Astrocyte (in vitro differentiated cells and primary cell): ENCODE results near the gene MED12L. TPM values are rescaled to one million over a fixed set of nuclear protein-coding genes. Genes with fewer than 3 reads are reported as not detected.

Source experiments
- DNase-seq: peaks from one replicate; pipeline ENCODE4 v3.0.0-alpha.2; 2010; ENCODE audit warnings: low read depth
- FAIRE-seq: peaks from 2 replicates; lab custom pipeline; 2011; peaks lifted over from hg19 to GRCh38; lab: Jason Lieb, UNC
- H2AFZ ChIP-seq: 2 replicates; pipeline ENCODE4 v1.6.0; 2012; ENCODE audit warnings: low read depth, low read length, inconsistent platforms
- H3K27ac ChIP-seq: 2 replicates; pipeline ENCODE4 v1.5.1; 2011; ENCODE audit warnings: low read depth, low read length, inconsistent platforms
- H3K27me3 ChIP-seq: 2 replicates; pipeline ENCODE4 v1.6.0; 2011; ENCODE audit warnings: low read length, inconsistent platforms; ENCODE audit not compliant: insufficient read depth
- H3K36me3 ChIP-seq: 2 replicates; pipeline ENCODE4 v1.5.1; 2011; ENCODE audit warnings: low read length, inconsistent platforms; ENCODE audit not compliant: insufficient read depth
- H3K4me1 ChIP-seq: 2 replicates; pipeline ENCODE4 v1.5.1; 2011; ENCODE audit warnings: low read length, inconsistent platforms; ENCODE audit not compliant: insufficient read depth
- H3K4me2 ChIP-seq: 2 replicates; pipeline ENCODE4 v1.6.0; 2012; ENCODE audit warnings: low read length, inconsistent platforms
- H3K4me3 ChIP-seq: 2 replicates; pipeline ENCODE4 v1.5.1; 2011; ENCODE audit warnings: low read depth, mild to moderate bottlenecking, low read length, inconsistent platforms; ENCODE audit not compliant: insufficient read depth
- H3K79me2 ChIP-seq: 2 replicates; pipeline ENCODE4 v1.6.0; 2012; ENCODE audit warnings: mild to moderate bottlenecking, low read length, inconsistent platforms; ENCODE audit not compliant: insufficient read depth
- H3K9ac ChIP-seq: 2 replicates; pipeline ENCODE4 v1.6.0; 2012; ENCODE audit warnings: mild to moderate bottlenecking, low read length, inconsistent platforms
- H3K9me3 ChIP-seq: 2 replicates; pipeline ENCODE4 v1.5.1; 2012; ENCODE audit warnings: low read depth, mild to moderate bottlenecking, low read length, inconsistent platforms; ENCODE audit not compliant: insufficient read depth
- H4K20me1 ChIP-seq: 2 replicates; pipeline ENCODE4 v1.6.0; 2012; ENCODE audit warnings: low read length, inconsistent platforms; ENCODE audit not compliant: insufficient read depth
- H3K27ac Mint-ChIP-seq: one replicate; pipeline ENCODE4 v1.8.0; 2021; ENCODE audit warnings: mild to moderate bottlenecking, mixed read lengths; ENCODE audit not compliant: unreplicated experiment
- H3K27me3 Mint-ChIP-seq: one replicate; pipeline ENCODE4 v1.8.0; 2021; ENCODE audit warnings: low read depth, mixed read lengths; ENCODE audit not compliant: unreplicated experiment
- H3K36me3 Mint-ChIP-seq: one replicate; pipeline ENCODE4 v1.8.0; 2021; ENCODE audit warnings: low read depth, mixed read lengths; ENCODE audit not compliant: unreplicated experiment
- H3K4me1 Mint-ChIP-seq: one replicate; pipeline ENCODE4 v1.8.0; 2021; ENCODE audit warnings: low read depth, mixed read lengths; ENCODE audit not compliant: unreplicated experiment
- H3K4me3 Mint-ChIP-seq: one replicate; pipeline ENCODE4 v1.8.0; 2021; ENCODE audit warnings: mild to moderate bottlenecking, moderate library complexity, mixed read lengths; ENCODE audit not compliant: unreplicated experiment
- H3K9me3 Mint-ChIP-seq: one replicate; pipeline ENCODE4 v1.8.0; 2021; ENCODE audit warnings: mild to moderate bottlenecking, mixed read lengths; ENCODE audit not compliant: unreplicated experiment
- EZH2 ChIP-seq: IDR thresholded peaks from 2 replicates; pipeline ENCODE4 v1.6.1; 2012; ENCODE audit warnings: mild to moderate bottlenecking, low read length, inconsistent platforms; ENCODE audit not compliant: insufficient read depth
- total RNA-seq: library from RNA; stranded (reverse); gene quantifications from 2 replicates; pipeline ENCODE4 v1.2.1, GENCODE V29; 2021
- TF ChIP-seq, protein P1 (sequence below): IDR thresholded peaks from 2 replicates; pipeline ENCODE4 v1.5.1; 2011; ENCODE audit warnings: low read depth, mild to moderate bottlenecking, inconsistent platforms, low read length, moderate library complexity; ENCODE audit not compliant: insufficient read depth

The MED12L gene
- total RNA-seq, 1 donor from 2014 or later = 8.2 TPM

DNA sequence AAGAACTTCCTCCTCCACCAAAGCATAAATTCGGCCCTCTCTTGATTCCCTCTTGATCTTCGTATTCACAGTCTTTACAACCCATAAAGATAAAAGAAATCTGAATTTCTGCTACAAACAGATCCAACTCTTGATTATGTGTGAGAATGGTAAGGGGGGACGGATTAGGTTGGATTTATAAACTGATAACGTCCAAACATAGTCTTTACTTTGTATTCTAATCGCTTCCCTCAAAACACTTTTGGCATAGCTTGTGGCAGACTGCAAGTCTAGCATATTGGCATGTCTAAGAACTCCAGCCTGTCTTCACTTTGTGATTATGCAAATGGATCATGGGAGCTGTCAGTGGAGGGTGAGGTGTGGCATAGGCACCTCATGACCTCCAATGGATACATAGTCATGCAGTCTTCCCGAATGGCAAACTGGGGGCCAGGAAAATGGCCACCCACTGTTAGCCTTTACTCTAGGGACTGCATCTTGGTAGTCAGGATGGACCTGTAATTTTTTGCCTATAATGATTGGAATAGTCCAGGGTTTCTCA is 141.9 kb downstream of the MED12L start:
- Histone ChIP-seq H3K4me2 (peak overlapping the region; percentile 78), H3K27ac (peak overlapping the region; percentile 96), H3K4me3 (no peak overlapping the region), H3K9me3 (no peaks in the 10 kb centered on the region), H3K36me3 (no peaks in the 10 kb centered on the region), H3K27me3 (no peaks in the 10 kb centered on the region), H3K79me2 (no peaks in the 10 kb centered on the region), H4K20me1 (no peaks in the 10 kb centered on the region), H3K9ac (peak overlapping the region; percentile 87), H2AFZ (no peak overlapping the region), H3K4me1 (peaks cover 35% of the 10 kb centered on the region)
- Mint-ChIP-seq H3K4me1 (peaks cover 51% of the 10 kb centered on the region), H3K9me3 (peaks cover 3% of the 10 kb centered on the region), H3K4me3 (no peak overlapping the region), H3K36me3 (peaks cover 5% of the 10 kb centered on the region), H3K27ac (peak overlapping the region; percentile 96), H3K27me3 (no peaks in the 10 kb centered on the region)
- no peak for TF ChIP-seq EZH2
- TF ChIP-seq, protein P1, sequence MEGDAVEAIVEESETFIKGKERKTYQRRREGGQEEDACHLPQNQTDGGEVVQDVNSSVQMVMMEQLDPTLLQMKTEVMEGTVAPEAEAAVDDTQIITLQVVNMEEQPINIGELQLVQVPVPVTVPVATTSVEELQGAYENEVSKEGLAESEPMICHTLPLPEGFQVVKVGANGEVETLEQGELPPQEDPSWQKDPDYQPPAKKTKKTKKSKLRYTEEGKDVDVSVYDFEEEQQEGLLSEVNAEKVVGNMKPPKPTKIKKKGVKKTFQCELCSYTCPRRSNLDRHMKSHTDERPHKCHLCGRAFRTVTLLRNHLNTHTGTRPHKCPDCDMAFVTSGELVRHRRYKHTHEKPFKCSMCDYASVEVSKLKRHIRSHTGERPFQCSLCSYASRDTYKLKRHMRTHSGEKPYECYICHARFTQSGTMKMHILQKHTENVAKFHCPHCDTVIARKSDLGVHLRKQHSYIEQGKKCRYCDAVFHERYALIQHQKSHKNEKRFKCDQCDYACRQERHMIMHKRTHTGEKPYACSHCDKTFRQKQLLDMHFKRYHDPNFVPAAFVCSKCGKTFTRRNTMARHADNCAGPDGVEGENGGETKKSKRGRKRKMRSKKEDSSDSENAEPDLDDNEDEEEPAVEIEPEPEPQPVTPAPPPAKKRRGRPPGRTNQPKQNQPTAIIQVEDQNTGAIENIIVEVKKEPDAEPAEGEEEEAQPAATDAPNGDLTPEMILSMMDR = no peak
- no peak for DNase-seq
- FAIRE-seq = no peak

DNA sequence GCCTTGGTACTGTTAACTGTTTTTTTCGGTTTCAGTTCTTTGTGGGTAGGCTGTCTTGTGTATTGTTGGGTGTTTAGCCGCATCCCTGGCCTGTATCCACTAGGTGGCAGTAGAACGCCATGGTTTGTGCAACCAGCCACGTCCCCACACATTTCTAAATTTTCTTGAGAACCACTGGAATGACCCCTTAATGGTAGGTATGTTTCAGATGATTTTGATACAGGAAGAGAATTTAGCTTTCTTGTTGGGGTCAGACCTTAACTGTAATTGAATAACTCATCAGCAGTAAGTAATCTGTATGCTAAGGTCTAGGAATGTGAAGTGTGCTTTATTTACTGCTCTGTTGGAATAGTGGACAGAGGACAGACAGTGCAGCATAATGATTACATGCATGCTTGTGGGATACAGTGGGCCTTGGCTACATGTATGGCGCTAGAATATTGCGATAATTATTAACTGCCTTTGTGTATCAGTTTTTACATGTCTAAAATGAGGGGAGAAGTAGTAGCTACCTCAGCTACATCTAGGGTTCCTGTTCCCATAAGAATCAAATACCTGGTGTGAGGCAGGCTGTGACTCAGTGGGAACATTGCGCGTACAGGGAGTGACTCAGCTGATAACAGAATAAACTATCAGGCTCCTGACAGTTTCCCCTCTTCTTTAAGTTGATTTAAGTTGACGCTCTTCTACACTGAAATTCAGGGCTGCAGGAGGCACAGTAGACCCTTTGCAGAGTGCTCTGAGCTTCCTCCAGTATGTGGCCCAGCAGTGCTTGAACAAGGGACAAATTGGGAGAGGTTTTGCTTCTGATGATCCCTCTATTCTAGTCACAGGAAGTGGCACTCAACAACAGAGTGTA is 142.6 kb downstream of the MED12L start:
- no peak overlapping the region for H3K4me3 Mint-ChIP-seq
- Histone ChIP-seq H3K9ac (peak overlapping the region; percentile 87), H2AFZ (no peak overlapping the region), H3K36me3 (no peaks in the 10 kb centered on the region), H3K4me3 (peak overlapping the region; percentile 24), H3K27ac (peak overlapping the region; percentile 96), H4K20me1 (no peaks in the 10 kb centered on the region), H3K4me2 (peak overlapping the region; percentile 78), H3K9me3 (no peaks in the 10 kb centered on the region), H3K79me2 (no peaks in the 10 kb centered on the region), H3K4me1 (peaks cover 35% of the 10 kb centered on the region), H3K27me3 (no peaks in the 10 kb centered on the region)
- peak; percentile 89 for DNase-seq
- H3K27me3 Mint-ChIP-seq = no peaks in the 10 kb centered on the region
- no peaks in the 10 kb centered on the region for H3K36me3 Mint-ChIP-seq
- H3K9me3 Mint-ChIP-seq = no peaks in the 10 kb centered on the region
- H3K27ac Mint-ChIP-seq = peak overlapping the region; percentile 96
- FAIRE-seq = peak; percentile 80
- H3K4me1 Mint-ChIP-seq = peaks cover 51% of the 10 kb centered on the region
- no peak for TF ChIP-seq EZH2
- TF ChIP-seq, protein P1 = peak; percentile 98

DNA sequence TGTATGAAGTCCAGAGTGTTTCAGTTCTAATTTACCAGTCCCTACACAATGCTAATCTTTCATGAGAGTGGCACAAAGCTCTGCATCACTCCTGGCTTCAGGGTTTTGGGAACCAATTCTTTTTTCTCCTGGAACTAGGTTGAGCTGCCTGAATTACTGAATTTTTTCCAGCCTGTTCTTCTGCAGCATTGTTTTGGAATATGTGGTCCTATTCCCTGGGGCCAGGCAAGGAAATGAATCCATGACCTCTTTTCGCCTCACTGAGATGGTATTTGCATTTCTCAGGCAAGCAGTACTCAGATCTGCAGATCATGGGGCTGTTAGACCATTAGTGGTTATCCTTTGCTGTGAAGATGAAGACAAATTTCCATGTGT is 143.2 kb downstream of the MED12L start:
- H3K4me3 Mint-ChIP-seq = no peak overlapping the region
- H3K9ac ChIP-seq = peak overlapping the region; percentile 87
- no peak overlapping the region for H2AFZ ChIP-seq
- peak overlapping the region; percentile 96 for H3K27ac ChIP-seq
- H3K36me3 ChIP-seq = no peaks in the 10 kb centered on the region
- peaks cover 35% of the 10 kb centered on the region for H3K4me1 ChIP-seq
- H3K9me3 Mint-ChIP-seq = no peaks in the 10 kb centered on the region
- no peaks in the 10 kb centered on the region for H4K20me1 ChIP-seq
- peak overlapping the region; percentile 96 for H3K27ac Mint-ChIP-seq
- no peaks in the 10 kb centered on the region for H3K79me2 ChIP-seq
- TF ChIP-seq, protein P1 = no peak
- no peak for TF ChIP-seq EZH2
- H3K27me3 Mint-ChIP-seq = no peaks in the 10 kb centered on the region
- peak overlapping the region; percentile 21 for H3K4me3 ChIP-seq
- no peaks in the 10 kb centered on the region for H3K36me3 Mint-ChIP-seq
- FAIRE-seq = no peak
- H3K4me2 ChIP-seq = peak overlapping the region; percentile 78
- H3K4me1 Mint-ChIP-seq = peaks cover 51% of the 10 kb centered on the region
- H3K9me3 ChIP-seq = no peaks in the 10 kb centered on the region
- H3K27me3 ChIP-seq = no peaks in the 10 kb centered on the region
- DNase-seq = peak; percentile 74
